ENCODE measurements around the gene ADGRL1.

DNA sequence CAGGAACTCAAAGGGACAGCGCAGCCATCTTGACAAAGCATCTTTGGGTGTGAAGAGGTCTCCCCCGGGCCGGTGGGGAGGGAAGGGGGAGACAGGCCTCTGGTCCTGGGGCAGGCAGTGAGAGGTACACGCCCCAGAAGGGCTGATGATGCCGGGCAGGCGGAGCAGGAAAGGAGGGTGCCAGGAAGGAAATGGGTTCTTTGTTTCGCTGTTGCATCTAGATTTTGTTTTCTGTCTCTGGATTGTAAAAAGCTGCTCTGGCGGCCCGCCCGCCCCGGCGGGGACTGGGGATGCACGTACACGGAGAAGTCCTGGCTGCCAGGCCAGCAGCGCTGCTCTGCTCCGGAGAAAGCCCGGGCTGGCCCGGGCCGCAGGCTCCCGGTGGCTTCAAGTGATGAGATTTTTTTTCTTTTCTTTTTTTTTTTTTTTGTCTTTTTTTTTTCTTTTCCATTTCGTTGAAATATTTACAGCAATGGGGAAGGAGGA is 56.4 kb downstream of the ADGRL1 start:
- no peak for TF ChIP-seq EP300 (IDR thresholded peaks at IDR 0.05; ENCODE audit: borderline replicate concordance in 1 of 2, low read depth in 2 of 2, low read length in 2 of 2)
- no peak for TF ChIP-seq POLR2AphosphoS5 (IDR thresholded peaks at IDR 0.05; ENCODE audit: low read depth, low read length)
- TF ChIP-seq, protein P1, sequence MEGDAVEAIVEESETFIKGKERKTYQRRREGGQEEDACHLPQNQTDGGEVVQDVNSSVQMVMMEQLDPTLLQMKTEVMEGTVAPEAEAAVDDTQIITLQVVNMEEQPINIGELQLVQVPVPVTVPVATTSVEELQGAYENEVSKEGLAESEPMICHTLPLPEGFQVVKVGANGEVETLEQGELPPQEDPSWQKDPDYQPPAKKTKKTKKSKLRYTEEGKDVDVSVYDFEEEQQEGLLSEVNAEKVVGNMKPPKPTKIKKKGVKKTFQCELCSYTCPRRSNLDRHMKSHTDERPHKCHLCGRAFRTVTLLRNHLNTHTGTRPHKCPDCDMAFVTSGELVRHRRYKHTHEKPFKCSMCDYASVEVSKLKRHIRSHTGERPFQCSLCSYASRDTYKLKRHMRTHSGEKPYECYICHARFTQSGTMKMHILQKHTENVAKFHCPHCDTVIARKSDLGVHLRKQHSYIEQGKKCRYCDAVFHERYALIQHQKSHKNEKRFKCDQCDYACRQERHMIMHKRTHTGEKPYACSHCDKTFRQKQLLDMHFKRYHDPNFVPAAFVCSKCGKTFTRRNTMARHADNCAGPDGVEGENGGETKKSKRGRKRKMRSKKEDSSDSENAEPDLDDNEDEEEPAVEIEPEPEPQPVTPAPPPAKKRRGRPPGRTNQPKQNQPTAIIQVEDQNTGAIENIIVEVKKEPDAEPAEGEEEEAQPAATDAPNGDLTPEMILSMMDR (IDR thresholded peaks at IDR 0.05; ENCODE audit: control extremely low read depth in 1 of 3, insufficient read depth in 1 of 3, low read depth in 1 of 3, low read length in 3 of 3): no peak
- no peak for TF ChIP-seq JUN (IDR thresholded peaks at IDR 0.05; ENCODE audit: low read depth, low read length)
- no peak for TF ChIP-seq USF2 (IDR thresholded peaks at IDR 0.05; ENCODE audit: low read length)
- TF ChIP-seq POLR2A (IDR thresholded peaks at IDR 0.05; ENCODE audit: control extremely low read depth in 1 of 2, low read depth in 2 of 2, low read length in 2 of 2): no peak
- no peak for TF ChIP-seq SIRT6 (IDR thresholded peaks at IDR 0.05; ENCODE audit: low read length)
- no peak for TF ChIP-seq TCF12 (IDR thresholded peaks at IDR 0.05; ENCODE audit: low read depth, low read length)
- TF ChIP-seq MAX (IDR thresholded peaks at IDR 0.05): no peak
- no peak for TF ChIP-seq CREB1 (IDR thresholded peaks at IDR 0.05)
